ENCODE data around the gene ARMC7.

DNA sequence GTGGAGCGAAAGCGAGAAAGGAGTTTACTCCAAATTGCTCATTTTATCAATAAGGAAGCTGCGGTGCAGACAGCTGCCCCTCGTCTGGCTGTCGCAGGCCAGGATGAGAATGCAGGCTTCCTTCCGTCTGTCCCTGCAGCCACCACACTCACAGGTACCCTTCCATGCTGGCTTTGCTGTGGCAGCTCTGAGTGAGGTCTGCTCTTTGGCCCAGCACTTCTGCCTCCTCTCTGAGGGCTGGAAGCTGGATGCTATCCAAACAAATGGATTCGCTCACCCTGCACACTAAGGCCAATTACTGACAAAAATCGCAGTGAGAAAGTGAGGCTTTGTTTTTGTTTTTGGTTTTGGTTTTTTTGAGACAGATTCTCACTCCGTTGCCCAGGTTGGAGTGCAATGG, 7.0 kb downstream of the ARMC7 start:
- TF ChIP-seq POLR2AphosphoS5 (IDR thresholded peaks at IDR 0.05; ENCODE audit: low read depth, low read length) (no peak), POLR2A (IDR thresholded peaks at IDR 0.05; ENCODE audit: borderline replicate concordance, extremely low read depth, insufficient read depth, insufficient read length) (no peak)
- TF ChIP-seq, protein P1, sequence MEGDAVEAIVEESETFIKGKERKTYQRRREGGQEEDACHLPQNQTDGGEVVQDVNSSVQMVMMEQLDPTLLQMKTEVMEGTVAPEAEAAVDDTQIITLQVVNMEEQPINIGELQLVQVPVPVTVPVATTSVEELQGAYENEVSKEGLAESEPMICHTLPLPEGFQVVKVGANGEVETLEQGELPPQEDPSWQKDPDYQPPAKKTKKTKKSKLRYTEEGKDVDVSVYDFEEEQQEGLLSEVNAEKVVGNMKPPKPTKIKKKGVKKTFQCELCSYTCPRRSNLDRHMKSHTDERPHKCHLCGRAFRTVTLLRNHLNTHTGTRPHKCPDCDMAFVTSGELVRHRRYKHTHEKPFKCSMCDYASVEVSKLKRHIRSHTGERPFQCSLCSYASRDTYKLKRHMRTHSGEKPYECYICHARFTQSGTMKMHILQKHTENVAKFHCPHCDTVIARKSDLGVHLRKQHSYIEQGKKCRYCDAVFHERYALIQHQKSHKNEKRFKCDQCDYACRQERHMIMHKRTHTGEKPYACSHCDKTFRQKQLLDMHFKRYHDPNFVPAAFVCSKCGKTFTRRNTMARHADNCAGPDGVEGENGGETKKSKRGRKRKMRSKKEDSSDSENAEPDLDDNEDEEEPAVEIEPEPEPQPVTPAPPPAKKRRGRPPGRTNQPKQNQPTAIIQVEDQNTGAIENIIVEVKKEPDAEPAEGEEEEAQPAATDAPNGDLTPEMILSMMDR (IDR thresholded peaks at IDR 0.05 in 2 of 3, conservative IDR thresholded peaks at IDR 0.05 in 1 of 3; ENCODE audit: borderline replicate concordance in 1 of 3, insufficient read depth in 1 of 3, low read depth in 2 of 3, low read length in 2 of 3): no peak

Measured in HCT116 (cell line).